Transverse colon (tissue), 4 donors: ENCODE results near the gene CHPF2.

Experiments used
- EP300 ChIP-seq: sonication (generic); formaldehyde crosslinking; IDR thresholded peaks from one replicate; pipeline ENCODE4 v1.6.1; 2017; ENCODE audit warnings: antibody characterized with exemption, low read depth
- POLR2A ChIP-seq: fragments of 450-650 bp; IDR thresholded peaks from one replicate; pipeline ENCODE4 v1.6.1; 2016; ENCODE audit warnings: antibody characterized with exemption, mild to moderate bottlenecking, moderate library complexity
- POLR2AphosphoS5 ChIP-seq, 3 donors: sonication (generic); formaldehyde crosslinking; IDR thresholded peaks; one replicate each; pipeline ENCODE4 v1.6.1; 2016; ENCODE audit warnings: antibody characterized with exemption in 3 of 3
- TF ChIP-seq, protein P1 (sequence below), 5 experiments: fragments of 200-600 bp in 3 of 5; fragments of 450-650 bp in 2 of 5; sonication (generic) in 3 of 5; IDR thresholded peaks; 1 replicate in 2 of 5; 2 replicates in 3 of 5; pipeline ENCODE4 v1.5.1; 2016 to 2017; ENCODE audit warnings: antibody characterized with exemption in 5 of 5, inconsistent platforms in 3 of 5, mild to moderate bottlenecking in 2 of 5, moderate library complexity in 1 of 5

- TF ChIP-seq POLR2AphosphoS5 (IDR thresholded peaks at IDR 0.05) (no peak), EP300 (no peak), POLR2A (no peak)
- TF ChIP-seq, protein P1, sequence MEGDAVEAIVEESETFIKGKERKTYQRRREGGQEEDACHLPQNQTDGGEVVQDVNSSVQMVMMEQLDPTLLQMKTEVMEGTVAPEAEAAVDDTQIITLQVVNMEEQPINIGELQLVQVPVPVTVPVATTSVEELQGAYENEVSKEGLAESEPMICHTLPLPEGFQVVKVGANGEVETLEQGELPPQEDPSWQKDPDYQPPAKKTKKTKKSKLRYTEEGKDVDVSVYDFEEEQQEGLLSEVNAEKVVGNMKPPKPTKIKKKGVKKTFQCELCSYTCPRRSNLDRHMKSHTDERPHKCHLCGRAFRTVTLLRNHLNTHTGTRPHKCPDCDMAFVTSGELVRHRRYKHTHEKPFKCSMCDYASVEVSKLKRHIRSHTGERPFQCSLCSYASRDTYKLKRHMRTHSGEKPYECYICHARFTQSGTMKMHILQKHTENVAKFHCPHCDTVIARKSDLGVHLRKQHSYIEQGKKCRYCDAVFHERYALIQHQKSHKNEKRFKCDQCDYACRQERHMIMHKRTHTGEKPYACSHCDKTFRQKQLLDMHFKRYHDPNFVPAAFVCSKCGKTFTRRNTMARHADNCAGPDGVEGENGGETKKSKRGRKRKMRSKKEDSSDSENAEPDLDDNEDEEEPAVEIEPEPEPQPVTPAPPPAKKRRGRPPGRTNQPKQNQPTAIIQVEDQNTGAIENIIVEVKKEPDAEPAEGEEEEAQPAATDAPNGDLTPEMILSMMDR (IDR thresholded peaks at IDR 0.05) = no peak
Measured at GRCh38 chr7:151210087-151210854, 22.0 kb upstream of the CHPF2 start, which contains the start of gene H2BK1.
